D341Med (cell line): ENCODE measurements around the gene ELOVL2.

Experiments
- DNase-seq: peaks from one replicate; pipeline ENCODE4 v3.0.0; 2012; ENCODE audit warnings: low spot score

The ELOVL2 gene

GRCh38 chr6:11056871-11057270 lies 12.8 kb upstream of the ELOVL2 start:
- DNase-seq, result no peak

- no peak for DNase-seq
These were observed 11.1 kb upstream of the ELOVL2 start for GRCh38 chr6:11055127-11055627.

GRCh38 chr6:11054722-11055121 lies 10.6 kb upstream of the ELOVL2 start:
- DNase-seq, result no peak

- DNase-seq, result no peak
These were observed 9.2 kb upstream of the ELOVL2 start for GRCh38 chr6:11053307-11053706.

GRCh38 chr6:11050731-11051130 lies 6.6 kb upstream of the ELOVL2 start:
- DNase-seq, result no peak

GRCh38 chr6:11044712-11045167 lies 635 bp upstream of the ELOVL2 start:
- no peak for DNase-seq

GRCh38 chr6:11043378-11043960 lies 636 bp downstream of the ELOVL2 start:
- DNase-seq, result peak; percentile 62

- DNase-seq, result no peak
These were observed 1.2 kb downstream of the ELOVL2 start for GRCh38 chr6:11042750-11043377.

GRCh38 chr6:11042025-11042749 lies 1.9 kb downstream of the ELOVL2 start:
- no peak for DNase-seq

GRCh38 chr6:11040134-11040533 lies 4.0 kb downstream of the ELOVL2 start:
- no peak for DNase-seq

GRCh38 chr6:11039040-11039439 lies 5.1 kb downstream of the ELOVL2 start:
- peak; percentile 52 for DNase-seq

GRCh38 chr6:11036977-11037430 lies 7.1 kb downstream of the ELOVL2 start:
- DNase-seq, result no peak

GRCh38 chr6:11036351-11036740 lies 7.8 kb downstream of the ELOVL2 start:
- DNase-seq, result no peak

- no peak for DNase-seq
These were observed 8.3 kb downstream of the ELOVL2 start for GRCh38 chr6:11035616-11036350.

- no peak for DNase-seq
These were observed 10.3 kb downstream of the ELOVL2 start for GRCh38 chr6:11033825-11034224.

GRCh38 chr6:11030904-11031303 lies 13.2 kb downstream of the ELOVL2 start:
- DNase-seq, result no peak

GRCh38 chr6:11028959-11029358 lies 15.1 kb downstream of the ELOVL2 start:
- no peak for DNase-seq

GRCh38 chr6:11027565-11028110 lies 16.5 kb downstream of the ELOVL2 start:
- no peak for DNase-seq

GRCh38 chr6:11025921-11026635 lies 18.0 kb downstream of the ELOVL2 start:
- DNase-seq, result peak; percentile 48

- no peak for DNase-seq
These were observed 19.0 kb downstream of the ELOVL2 start for GRCh38 chr6:11025130-11025529.

- DNase-seq, result no peak
These were observed 21.1 kb downstream of the ELOVL2 start for GRCh38 chr6:11023032-11023431.
